ENCODE data around the gene TCEA2. TPM values are rescaled to one million over a fixed set of nuclear protein-coding genes. Genes with fewer than 3 reads are reported as not detected.

Gene TCEA2
- total and polyA plus RNA-seq, 2 of the 13 experiments (the other 11 are each of a cell fraction or from before 2014, with no cell fraction given) = 28.1 to 33.7 TPM

- TF ChIP-seq NRL (CRISPR knock-in tag; IDR thresholded peaks at IDR 0.05; ENCODE audit: borderline replicate concordance) = 0 out of 2 replicates have a peak, but pooled peaks have one; percentile 13
- TF ChIP-seq TGIF2 (CRISPR knock-in tag; IDR thresholded peaks at IDR 0.05) = no peak
- no peak for TF ChIP-seq ZNF3 (CRISPR knock-in tag; IDR thresholded peaks at IDR 0.05)
- no peak for TF ChIP-seq KAT2B (IDR thresholded peaks at IDR 0.05; ENCODE audit: borderline replicate concordance, low read depth, low read length)
- TF ChIP-seq ATAD3A (CRISPR knock-in tag; IDR thresholded peaks at IDR 0.05) = no peak
- TF ChIP-seq PAF1 (CRISPR knock-in tag; IDR thresholded peaks at IDR 0.05) = no peak
- peak; percentile 92 to 93 for TF ChIP-seq HMGXB4 (CRISPR knock-in tag; IDR thresholded peaks at IDR 0.05; ENCODE audit: borderline replicate concordance in 1 of 2, low read depth in 1 of 2)
- no peak for TF ChIP-seq ESRRA (CRISPR knock-in tag; IDR thresholded peaks at IDR 0.05; ENCODE audit: low read depth)
- peak; percentile 56 for TF ChIP-seq SPEN (CRISPR knock-in tag; IDR thresholded peaks at IDR 0.05; ENCODE audit: low read depth)
- 0 out of 2 replicates have a peak, but pooled peaks have one; percentile 29 for TF ChIP-seq ZFY (CRISPR knock-in tag; IDR thresholded peaks at IDR 0.05)
- TF ChIP-seq TBX2 (CRISPR knock-in tag; IDR thresholded peaks at IDR 0.05; ENCODE audit: borderline replicate concordance) = no peak; the same call in 1 of the 2 replicates
- no peak for TF ChIP-seq ZNF672 (CRISPR knock-in tag; IDR thresholded peaks at IDR 0.05)
- no peak for TF ChIP-seq CC2D1A (CRISPR knock-in tag; IDR thresholded peaks at IDR 0.05)
- no peak for TF ChIP-seq STAT6 (CRISPR knock-in tag; IDR thresholded peaks at IDR 0.05; ENCODE audit: borderline replicate concordance)
- TF ChIP-seq TCF7L2 (IDR thresholded peaks at IDR 0.05; ENCODE audit: low read depth, low read length) = no peak
- TF ChIP-seq ZIK1 (CRISPR knock-in tag; IDR thresholded peaks at IDR 0.05; ENCODE audit: borderline replicate concordance, low read depth) = no peak
- no peak for TF ChIP-seq ZNF292 (CRISPR knock-in tag; IDR thresholded peaks at IDR 0.05; ENCODE audit: borderline replicate concordance, low read depth)
- no peak for TF ChIP-seq NONO (IDR thresholded peaks at IDR 0.05)
- no peak; the same call in 1 of the 2 replicates for TF ChIP-seq NONO (CRISPR knock-in tag; conservative IDR thresholded peaks at IDR 0.05)
- no peak for TF ChIP-seq ZFP62 (CRISPR knock-in tag; IDR thresholded peaks at IDR 0.05)
- no peak for TF ChIP-seq IKZF4 (CRISPR knock-in tag; IDR thresholded peaks at IDR 0.05; ENCODE audit: borderline replicate concordance, low read depth, not compliant biosample characterization)
- TF ChIP-seq ZNF441 (CRISPR knock-in tag; IDR thresholded peaks at IDR 0.05; ENCODE audit: borderline replicate concordance) = no peak
- peak; percentile 84; the same call in 1 of the 2 replicates for TF ChIP-seq ZNF691 (CRISPR knock-in tag; IDR thresholded peaks at IDR 0.05; ENCODE audit: borderline replicate concordance, low read depth)
Measured at GRCh38 chr20:64101731-64102621, 39.0 kb downstream of the TCEA2 start (continued).
